ENCODE measurements around the gene CALML4. TPM values are rescaled to one million over a fixed set of nuclear protein-coding genes. Genes with fewer than 3 reads are reported as not detected.

CALML4 gene
- total RNA-seq, 2 experiments from 2014 or later: 5.3 to 7.0 TPM

DNA sequence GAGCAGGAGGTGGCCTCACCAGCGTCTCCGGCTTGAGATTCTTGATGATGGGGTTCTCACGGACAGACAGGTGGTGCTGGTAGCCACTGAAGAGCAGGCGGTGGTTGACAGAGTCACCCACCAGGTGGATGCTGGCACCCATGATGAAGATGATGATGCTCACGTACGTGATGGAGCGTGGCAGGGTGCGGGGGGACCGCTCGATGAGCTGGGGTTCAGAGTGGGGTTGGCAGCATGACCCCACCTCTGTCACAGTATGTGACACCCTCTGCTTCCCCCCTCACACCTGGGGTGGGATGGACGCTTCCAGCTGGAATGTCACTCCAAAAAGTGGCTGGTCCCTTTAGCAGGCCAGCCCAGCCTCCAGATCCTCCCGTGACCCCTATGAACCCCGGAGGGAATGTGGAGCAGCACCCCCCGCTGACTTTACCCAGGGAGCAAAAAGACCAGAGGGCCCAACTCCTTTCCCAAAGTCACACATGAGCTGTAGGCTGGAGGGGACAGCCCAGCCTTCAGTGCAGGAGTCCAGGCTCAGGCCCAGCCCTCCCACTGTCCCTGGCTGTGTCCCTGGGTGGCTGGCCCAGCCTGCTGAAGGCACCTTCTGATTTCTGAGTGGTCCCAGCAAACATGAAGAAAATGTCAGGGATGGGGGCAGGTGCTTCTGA is 6.7 kb upstream of the CALML4 start:
- no peak for DNase-seq
- no peaks in the 10 kb centered on the region for H3K9me3 Mint-ChIP-seq
- H3K4me3 Mint-ChIP-seq: no peak overlapping the region
- no peaks in the 10 kb centered on the region for H3K36me3 Mint-ChIP-seq
- H3K27ac Mint-ChIP-seq: no peak overlapping the region
- ChIA-PET CTCF (interaction anchor here (0.7 to 3.6 kb wide), 3 partner anchors 18 to 348 kb away, joined by 3 to 16 read pairs (median 3); no protein-coding TSS in a partner anchor), POLR2A (no interaction called here)
- intact Hi-C loops (cut with micrococcal nuclease): no loop called here
- H3K27me3 Mint-ChIP-seq: no peaks in the 10 kb centered on the region
- peaks cover 19% of the 10 kb centered on the region for H3K4me1 Mint-ChIP-seq (ENCODE audit: low read depth)

GRCh38 chr15:68210821-68211655 is 5.9 kb upstream of the CALML4 start:
- peaks cover 23% of the 10 kb centered on the region for H3K4me1 Mint-ChIP-seq (ENCODE audit: low read depth)
- CTCF ChIA-PET: interaction anchor here (0.7 to 3.6 kb wide), 5 partner anchors 9 to 348 kb away, joined by 3 to 16 read pairs (median 5); no protein-coding TSS in a partner anchor
- POLR2A ChIA-PET: no interaction called here
- peak; percentile 64 for DNase-seq
- H3K27me3 Mint-ChIP-seq: no peaks in the 10 kb centered on the region
- no peak overlapping the region for H3K27ac Mint-ChIP-seq
- intact Hi-C loops (cut with micrococcal nuclease): no loop called here
- H3K36me3 Mint-ChIP-seq: no peaks in the 10 kb centered on the region
- no peaks in the 10 kb centered on the region for H3K9me3 Mint-ChIP-seq
- no peak overlapping the region for H3K4me3 Mint-ChIP-seq

- no peaks in the 10 kb centered on the region for H3K9me3 Mint-ChIP-seq
- CTCF ChIA-PET: interaction anchor here (0.8 to 3.6 kb wide), 4 partner anchors 10 to 347 kb away, joined by 3 to 16 read pairs (median 5); no protein-coding TSS in a partner anchor
- H3K27ac Mint-ChIP-seq: no peak overlapping the region
- no peak overlapping the region for H3K4me3 Mint-ChIP-seq
- no peaks in the 10 kb centered on the region for H3K36me3 Mint-ChIP-seq
- POLR2A ChIA-PET: no interaction called here
- H3K4me1 Mint-ChIP-seq (ENCODE audit: low read depth): peaks cover 23% of the 10 kb centered on the region
- no peaks in the 10 kb centered on the region for H3K27me3 Mint-ChIP-seq
- intact Hi-C loops (cut with micrococcal nuclease): no loop called here
- DNase-seq: no peak
Measured at GRCh38 chr15:68210409-68210756, 5.3 kb upstream of the CALML4 start.

DNA sequence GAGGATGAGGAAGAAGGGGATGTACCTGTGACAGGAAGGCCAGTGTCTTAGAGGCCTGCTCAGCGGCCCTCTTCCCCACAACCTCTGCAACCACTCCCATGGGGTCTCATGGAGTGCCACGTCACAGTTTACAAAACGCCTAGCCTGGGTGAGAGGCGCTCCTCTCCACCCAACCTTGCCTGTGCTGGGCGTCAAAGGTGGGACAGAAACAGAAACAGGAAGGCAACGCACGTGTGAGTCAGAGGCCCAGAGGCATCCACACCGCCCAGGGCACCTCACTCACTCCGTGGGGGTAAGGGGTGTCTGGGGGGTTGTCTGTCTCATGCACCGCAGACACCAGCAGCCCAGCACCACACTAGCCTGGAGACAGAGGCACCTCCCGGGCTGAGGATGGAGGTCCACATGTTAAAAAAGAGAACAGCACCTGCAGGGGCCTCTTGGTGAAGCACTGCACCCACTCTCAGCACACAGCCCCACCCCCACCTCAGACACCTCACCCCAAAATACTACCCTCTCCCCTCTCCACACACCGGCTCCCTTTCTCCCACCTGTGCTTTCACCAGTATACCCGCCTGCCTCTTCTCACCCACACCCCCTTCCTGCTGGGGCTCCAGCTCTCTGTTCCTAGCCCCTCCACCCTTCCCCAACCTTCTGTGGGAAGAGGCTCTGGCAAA is 4.7 kb upstream of the CALML4 start:
- CTCF ChIA-PET: interaction anchor here (0.8 to 3.6 kb wide), 3 partner anchors 10 to 346 kb away, joined by 5 to 16 read pairs (median 5); no protein-coding TSS in a partner anchor
- Mint-ChIP-seq H3K9me3 (no peaks in the 10 kb centered on the region), H3K27ac (peak overlapping the region; percentile 51)

DNA sequence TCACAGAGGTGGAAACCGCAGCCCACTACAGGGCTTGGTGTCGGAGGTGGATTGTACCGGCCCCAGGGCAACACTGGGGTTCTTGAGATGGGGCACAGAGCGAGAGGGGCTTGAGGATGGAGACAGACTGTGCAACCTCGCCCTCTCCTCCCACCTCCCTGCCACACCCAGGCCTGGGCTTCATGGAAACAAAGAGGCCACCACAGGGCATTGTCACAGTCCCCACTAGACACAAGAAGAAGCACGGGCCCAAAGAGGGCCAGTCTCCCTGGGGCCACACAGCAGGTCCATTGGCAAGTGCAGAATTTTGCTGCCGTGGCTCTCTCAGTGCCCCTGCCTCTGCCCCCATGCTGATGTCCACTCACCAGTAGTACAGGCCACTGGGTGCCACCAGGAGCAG is 4.1 kb upstream of the CALML4 start:
- ChIA-PET CTCF (interaction anchor here (3.6 kb wide), 1 partner anchor 346 kb away, joined by 16 read pairs; no protein-coding TSS in a partner anchor), POLR2A (interaction anchor here (1.1 kb wide), 1 partner anchor 20 kb away, joined by 4 read pairs; the partner anchor contains the start of gene CLN6)
- intact Hi-C loops (cut with micrococcal nuclease): loop anchor here (2.0 kb wide), 2 partner anchors 20 to 346 kb away; partner anchors contain the start of gene CLN6
- DNase-seq: no peak
- Mint-ChIP-seq H3K9me3 (no peaks in the 10 kb centered on the region), H3K4me1 (ENCODE audit: low read depth) (peaks cover 23% of the 10 kb centered on the region), H3K27ac (peak overlapping the region; percentile 51), H3K4me3 (no peak overlapping the region), H3K27me3 (no peaks in the 10 kb centered on the region), H3K36me3 (no peaks in the 10 kb centered on the region)

More for the DNA sequence above, 4.7 kb upstream of the CALML4 start:
- H3K36me3 Mint-ChIP-seq: no peaks in the 10 kb centered on the region
- H3K4me1 Mint-ChIP-seq (ENCODE audit: low read depth): peaks cover 23% of the 10 kb centered on the region
- intact Hi-C loops (cut with micrococcal nuclease): loop anchor here (2.0 kb wide), 2 partner anchors 19 to 347 kb away; partner anchors contain the start of gene CLN6
- H3K4me3 Mint-ChIP-seq: no peak overlapping the region
- POLR2A ChIA-PET: interaction anchor here (1.1 kb wide), 1 partner anchor 20 kb away, joined by 4 read pairs; the partner anchor contains the start of gene CLN6
- peak; percentile 54 for DNase-seq
- H3K27me3 Mint-ChIP-seq: no peaks in the 10 kb centered on the region

DNA sequence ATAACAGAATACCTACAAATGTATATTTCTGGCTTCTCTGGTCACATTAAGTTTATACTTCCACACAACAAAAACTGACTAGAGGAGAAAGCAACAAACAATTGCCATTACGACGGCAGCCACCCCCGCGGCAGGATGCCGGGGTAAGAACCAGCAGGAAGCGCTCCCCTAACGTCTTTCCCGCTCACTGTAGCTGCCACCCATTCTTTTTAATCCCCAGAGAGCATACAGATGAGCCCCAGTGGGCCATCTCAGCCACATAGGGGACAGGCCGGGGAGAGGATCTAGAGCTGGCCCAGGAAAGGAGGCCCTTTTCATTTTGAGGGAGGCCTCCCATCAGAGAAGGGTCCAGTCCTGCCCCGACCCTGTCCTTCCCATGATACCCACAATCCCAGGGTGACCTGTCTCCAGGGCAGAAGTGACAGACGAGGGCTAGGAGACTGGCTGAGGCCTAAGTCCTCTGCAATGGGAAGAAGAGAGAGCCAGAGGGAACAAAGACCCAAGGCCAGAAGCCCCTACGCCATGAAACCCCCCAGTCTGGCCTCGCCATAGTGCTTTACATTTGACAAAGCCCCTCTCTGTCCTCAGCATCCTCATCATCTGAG is 3.6 kb upstream of the CALML4 start:
- intact Hi-C loops (cut with micrococcal nuclease): loop anchor here (2.0 kb wide), 2 partner anchors 20 to 346 kb away; partner anchors contain the start of gene CLN6
- CTCF ChIA-PET: interaction anchor here (3.6 kb wide), 1 partner anchor 345 kb away, joined by 16 read pairs; no protein-coding TSS in a partner anchor
- DNase-seq: peak; percentile 29
- Mint-ChIP-seq H3K36me3 (no peaks in the 10 kb centered on the region), H3K27me3 (no peaks in the 10 kb centered on the region), H3K4me3 (no peak overlapping the region), H3K9me3 (no peaks in the 10 kb centered on the region), H3K27ac (no peak overlapping the region), H3K4me1 (ENCODE audit: low read depth) (peaks cover 23% of the 10 kb centered on the region)
- POLR2A ChIA-PET: interaction anchor here (1.1 kb wide), 1 partner anchor 21 kb away, joined by 4 read pairs; the partner anchor contains the start of gene CLN6

DNA sequence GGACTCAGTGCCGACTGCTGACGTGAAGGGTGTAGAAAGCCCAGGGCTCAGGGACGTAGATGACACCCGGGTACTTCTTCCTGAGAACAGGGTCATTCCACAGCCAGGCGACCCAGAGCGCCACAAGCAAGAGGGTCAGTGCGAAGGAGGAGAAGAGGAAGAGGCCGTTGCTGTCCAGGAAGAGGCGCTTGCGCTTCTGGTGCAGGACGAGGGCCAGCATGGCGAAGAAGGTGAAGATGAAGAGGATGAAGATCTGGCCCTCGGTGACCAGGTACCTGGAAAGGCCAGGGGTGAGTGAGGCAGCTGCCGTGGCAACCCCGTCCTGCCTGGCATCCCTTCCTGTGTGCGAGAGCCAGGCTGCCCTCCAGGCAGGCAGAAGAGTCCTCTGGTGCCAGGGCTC is 3.0 kb upstream of the CALML4 start:
- CTCF ChIA-PET: no interaction called here
- Mint-ChIP-seq H3K4me3 (no peak overlapping the region), H3K9me3 (no peaks in the 10 kb centered on the region)

DNA sequence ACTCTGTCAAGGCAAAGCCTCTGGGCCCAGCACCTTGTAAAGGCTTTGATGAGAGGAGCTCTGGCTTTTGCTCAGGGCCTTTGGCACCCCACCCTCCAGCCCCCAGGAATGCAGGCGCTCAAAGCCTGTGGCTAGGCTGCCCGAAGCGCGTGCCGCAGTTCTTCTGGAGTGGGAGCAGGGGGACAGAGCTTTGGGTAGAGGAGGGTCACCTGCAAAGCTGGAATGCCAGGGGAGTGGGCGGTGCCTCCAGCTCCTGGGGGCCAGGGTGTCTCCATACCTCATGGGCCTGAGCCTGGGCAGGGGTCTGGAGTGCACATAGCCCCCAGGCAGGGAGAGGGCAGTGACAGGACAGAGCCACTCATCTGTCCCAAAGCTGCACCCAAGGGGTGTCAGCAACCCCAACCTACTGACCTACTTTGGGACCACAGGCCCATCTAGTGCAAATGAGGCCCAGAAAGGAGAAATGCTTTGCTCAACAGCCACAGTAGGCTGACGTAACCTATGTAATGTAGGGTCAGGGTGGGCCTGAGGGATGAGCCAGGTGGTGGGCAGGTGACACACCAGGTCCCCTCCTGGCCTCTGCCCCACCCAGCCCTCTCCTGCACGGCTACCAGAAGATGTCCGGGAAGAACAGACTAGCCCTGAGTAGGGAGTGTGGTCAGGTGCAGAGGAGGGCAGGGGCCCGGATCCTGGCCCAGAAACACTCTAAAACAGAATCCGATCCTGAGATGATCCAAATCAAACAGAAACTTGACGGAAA is 2.2 kb upstream of the CALML4 start:
- Mint-ChIP-seq H3K36me3 (no peaks in the 10 kb centered on the region), H3K27ac (no peak overlapping the region), H3K27me3 (no peaks in the 10 kb centered on the region), H3K9me3 (no peaks in the 10 kb centered on the region), H3K4me1 (ENCODE audit: low read depth) (peaks cover 23% of the 10 kb centered on the region), H3K4me3 (no peak overlapping the region)
- ChIA-PET CTCF (no interaction called here), POLR2A (no interaction called here)
- DNase-seq: no peak
- intact Hi-C loops (cut with micrococcal nuclease): no loop called here

More for the DNA sequence above, 3.0 kb upstream of the CALML4 start:
- Mint-ChIP-seq H3K27me3 (no peaks in the 10 kb centered on the region), H3K27ac (no peak overlapping the region), H3K4me1 (ENCODE audit: low read depth) (peaks cover 23% of the 10 kb centered on the region), H3K36me3 (no peaks in the 10 kb centered on the region)
- intact Hi-C loops (cut with micrococcal nuclease): loop anchor here (2.0 kb wide), 2 partner anchors 21 to 345 kb away; partner anchors contain the start of gene CLN6
- no peak for DNase-seq
- POLR2A ChIA-PET: no interaction called here

DNA sequence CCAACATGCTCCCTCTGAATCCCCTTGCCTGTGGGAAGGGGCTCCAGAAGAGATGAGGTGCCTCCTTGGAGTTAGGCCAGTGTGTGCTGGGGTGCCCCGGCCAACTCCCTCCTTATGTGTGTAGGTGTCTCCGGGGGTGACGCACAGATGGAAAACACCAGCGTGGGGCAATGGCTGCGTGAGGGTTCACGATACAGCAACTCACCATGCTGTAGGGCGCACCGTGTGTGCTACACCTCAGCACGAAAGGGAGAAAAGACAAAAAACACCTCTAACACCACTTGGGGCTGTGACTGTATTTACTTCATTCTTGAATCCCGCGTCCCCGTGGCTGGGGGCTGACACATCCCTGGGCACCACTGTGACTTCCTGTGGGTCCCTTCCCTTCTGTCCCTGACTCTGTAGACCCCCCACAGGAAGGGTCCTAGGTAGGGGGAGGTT is 1.6 kb upstream of the CALML4 start:
- CTCF ChIA-PET: no interaction called here
- intact Hi-C loops (cut with micrococcal nuclease): no loop called here
- H3K27me3 Mint-ChIP-seq: no peaks in the 10 kb centered on the region
- H3K4me3 Mint-ChIP-seq: no peak overlapping the region
- peaks cover 23% of the 10 kb centered on the region for H3K4me1 Mint-ChIP-seq (ENCODE audit: low read depth)
- POLR2A ChIA-PET: no interaction called here
- H3K9me3 Mint-ChIP-seq: no peaks in the 10 kb centered on the region
- no peaks in the 10 kb centered on the region for H3K36me3 Mint-ChIP-seq
- no peak overlapping the region for H3K27ac Mint-ChIP-seq
- no peak for DNase-seq

DNA sequence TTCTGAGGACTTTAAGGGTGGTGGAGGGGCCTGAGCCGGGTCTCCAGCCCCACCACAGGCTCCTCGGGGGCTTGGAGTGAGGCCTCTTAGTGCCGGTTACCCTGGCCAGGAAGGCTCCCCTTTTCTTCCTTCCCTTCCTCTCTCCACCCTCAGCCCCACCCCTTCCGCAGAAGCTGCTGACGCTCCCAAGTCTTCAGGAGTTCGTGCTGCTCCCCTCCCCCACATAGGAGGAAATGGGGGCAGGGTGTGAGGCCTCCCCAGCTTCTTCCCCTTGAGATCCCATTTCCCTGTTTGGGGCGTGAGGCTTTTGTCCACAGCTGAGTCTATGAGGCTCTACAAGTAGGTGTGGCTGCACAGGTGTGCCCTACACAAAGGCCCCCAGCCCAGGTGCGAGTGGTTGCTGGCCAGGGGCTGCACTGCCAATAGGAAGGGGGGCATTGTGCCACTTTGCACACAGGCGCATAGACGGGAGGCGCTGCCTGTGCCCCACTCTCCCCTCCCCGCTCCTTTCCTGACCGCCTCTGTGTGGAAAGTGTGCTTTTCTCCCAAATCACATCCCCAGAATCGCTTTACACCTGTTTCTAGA is 915 bp upstream of the CALML4 start:
- H3K36me3 Mint-ChIP-seq: no peaks in the 10 kb centered on the region
- intact Hi-C loops (cut with micrococcal nuclease): no loop called here
- POLR2A ChIA-PET: interaction anchor here (0.6 kb wide), 1 partner anchor 73 kb away, joined by 3 read pairs; no protein-coding TSS in a partner anchor
- H3K9me3 Mint-ChIP-seq: no peaks in the 10 kb centered on the region
- H3K4me3 Mint-ChIP-seq: no peak overlapping the region
- H3K27me3 Mint-ChIP-seq: no peaks in the 10 kb centered on the region
- CTCF ChIA-PET: no interaction called here
- H3K4me1 Mint-ChIP-seq (ENCODE audit: low read depth): peaks cover 23% of the 10 kb centered on the region
- DNase-seq: no peak
- H3K27ac Mint-ChIP-seq: no peak overlapping the region
